ENCODE results near the gene SLC16A8.

The SLC16A8 gene

DNA sequence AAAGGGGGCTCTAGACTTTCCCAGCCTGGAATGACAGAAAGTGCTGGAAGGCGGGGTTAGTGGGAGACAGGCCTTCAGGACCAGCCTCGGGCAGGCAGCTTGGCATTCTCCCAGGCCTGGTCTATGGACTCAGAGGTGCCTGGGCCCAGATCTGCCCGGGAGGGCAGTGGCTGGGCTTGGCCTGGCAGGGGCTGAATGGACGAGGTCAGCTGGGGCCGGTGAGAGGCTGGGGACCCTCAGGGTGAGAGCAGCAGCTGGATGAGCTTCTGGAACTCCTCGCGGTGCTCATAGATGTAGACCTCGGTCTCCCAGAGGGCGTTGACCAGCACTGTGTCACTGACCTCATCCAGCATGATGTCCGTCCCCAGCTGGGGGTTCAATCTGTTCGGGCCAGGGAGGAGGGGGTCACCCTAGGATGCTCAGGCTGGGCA, 28.0 kb upstream of the SLC16A8 start:
- no peak for DNase-seq

DNA sequence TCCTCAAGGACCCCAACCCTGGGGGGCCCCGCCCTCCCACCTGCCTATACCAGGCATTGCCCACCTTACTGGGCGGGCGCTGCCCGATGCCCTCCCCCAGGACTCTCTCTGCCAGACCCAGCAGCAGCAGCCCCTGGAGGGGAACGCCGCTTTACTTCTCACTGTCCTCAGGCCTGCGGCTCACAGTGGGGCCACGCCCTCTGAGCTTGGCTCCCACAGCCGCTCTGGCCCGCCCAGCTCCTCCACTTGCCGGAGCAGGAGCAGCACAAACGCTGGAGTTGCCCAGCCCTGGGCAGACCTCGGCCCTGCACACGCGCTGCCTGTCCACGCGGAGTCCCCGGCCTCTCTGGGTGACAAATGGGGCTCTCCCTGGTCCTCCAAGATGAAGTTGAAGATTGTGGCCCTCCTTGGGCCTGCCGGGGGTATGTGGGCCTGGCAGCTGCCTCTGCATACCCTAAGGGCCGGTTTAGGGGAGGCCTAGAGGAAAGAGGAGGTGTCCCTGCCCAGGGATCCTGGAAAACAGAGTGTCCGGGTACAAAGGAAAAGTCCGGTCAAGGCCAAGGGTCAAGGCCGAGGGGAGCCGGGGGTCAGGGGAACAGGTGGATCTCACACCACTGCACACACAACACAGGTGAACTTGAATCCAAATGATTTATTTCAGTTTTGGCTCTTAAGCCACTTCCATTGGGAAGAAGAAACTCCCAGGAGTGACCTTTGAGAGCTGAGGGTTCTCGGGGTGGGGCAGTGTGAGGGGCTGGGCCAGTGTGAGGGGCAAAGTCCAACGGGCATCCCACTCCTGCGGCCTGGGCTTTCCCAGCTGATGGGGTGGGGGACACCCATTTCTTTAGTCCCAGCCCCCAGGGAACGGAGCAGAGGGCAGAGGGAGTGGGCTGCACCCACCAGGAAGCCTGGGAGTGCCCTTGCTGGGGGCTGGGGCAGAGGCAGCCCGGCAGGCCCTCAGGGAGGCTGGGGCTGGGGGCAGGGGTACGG, 27.2 kb upstream of the SLC16A8 start:
- no peak for DNase-seq

DNA sequence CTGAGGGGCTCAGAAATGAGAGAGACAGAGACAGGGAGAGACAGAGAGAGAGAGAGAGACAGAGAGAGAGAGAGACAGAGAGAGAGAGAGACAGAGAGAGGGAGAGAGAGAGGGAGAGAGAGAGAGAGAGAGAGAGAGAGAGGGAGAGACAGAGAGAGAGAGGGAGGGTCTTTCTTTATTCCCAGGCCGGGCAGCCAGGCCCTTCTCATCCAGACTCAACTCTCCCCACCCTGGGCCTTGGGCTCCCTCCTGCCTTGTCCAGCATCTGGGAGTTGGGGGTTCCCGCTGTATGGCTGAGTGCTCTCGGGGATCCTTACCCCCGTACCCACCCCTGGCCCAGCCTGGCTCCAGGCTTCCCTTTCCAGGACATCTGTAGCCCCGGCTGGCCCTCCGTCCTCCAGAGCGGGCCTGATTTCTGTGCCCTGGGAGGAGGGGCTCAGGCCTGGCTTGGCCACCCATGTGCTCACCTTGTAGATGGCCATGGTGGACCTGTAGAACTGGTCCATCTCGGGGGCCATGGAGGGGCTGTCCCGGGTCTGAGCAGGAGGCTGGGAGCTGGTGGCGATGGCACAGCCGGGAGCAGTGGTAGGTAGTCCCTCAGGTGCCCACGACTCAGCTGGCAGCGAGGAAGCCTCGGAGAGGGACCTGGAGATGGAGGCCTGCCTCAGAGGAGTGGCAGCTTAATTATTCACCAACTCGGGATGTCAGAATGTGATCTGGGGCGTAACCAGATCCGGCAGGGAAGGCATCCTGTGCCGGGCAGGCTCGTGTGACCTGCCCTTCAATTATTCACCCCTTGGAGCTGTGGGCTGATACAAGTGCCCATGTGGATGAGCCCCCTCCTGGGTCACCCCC, 26.3 kb upstream of the SLC16A8 start, which contains the start of gene BAIAP2L2:
Gene BAIAP2L2, minus strand, starts transcription at position 677 of the 855 bp plus-strand sequence. Its CDS starts 159 bp downstream, at position 518.
- DNase-seq: no peak

DNA sequence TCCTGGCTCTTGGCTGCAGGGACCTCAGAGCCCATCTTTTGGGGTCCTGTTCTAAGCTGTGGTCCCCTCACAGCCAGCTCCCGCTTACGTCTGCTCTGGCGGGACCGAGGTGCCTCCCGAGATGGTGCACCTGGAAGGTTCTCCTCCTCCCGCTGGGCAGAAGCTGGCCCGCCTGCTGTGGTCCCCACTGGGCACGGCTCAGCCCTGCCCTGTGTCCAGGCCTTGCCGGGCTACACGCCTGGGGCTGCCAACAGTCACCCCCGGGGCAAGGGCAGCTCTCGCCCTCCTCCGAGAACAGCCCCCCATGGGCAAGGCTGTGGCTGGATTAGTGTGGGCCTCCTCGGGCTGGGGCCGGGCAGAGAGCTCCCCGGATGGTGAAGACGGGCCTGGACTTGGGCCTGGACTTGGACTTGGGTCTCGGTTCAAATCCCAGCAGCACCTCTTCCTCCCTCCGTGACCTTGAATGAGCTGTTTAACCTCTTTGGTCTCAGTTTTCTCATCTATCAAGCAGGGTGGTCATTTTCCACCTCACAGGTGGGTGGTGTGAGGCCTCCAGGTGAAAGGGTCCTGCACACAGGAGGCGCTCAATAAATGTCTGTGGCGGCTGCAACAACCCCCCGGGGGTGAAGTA, 25.5 kb upstream of the SLC16A8 start:
- DNase-seq: no peak

DNA sequence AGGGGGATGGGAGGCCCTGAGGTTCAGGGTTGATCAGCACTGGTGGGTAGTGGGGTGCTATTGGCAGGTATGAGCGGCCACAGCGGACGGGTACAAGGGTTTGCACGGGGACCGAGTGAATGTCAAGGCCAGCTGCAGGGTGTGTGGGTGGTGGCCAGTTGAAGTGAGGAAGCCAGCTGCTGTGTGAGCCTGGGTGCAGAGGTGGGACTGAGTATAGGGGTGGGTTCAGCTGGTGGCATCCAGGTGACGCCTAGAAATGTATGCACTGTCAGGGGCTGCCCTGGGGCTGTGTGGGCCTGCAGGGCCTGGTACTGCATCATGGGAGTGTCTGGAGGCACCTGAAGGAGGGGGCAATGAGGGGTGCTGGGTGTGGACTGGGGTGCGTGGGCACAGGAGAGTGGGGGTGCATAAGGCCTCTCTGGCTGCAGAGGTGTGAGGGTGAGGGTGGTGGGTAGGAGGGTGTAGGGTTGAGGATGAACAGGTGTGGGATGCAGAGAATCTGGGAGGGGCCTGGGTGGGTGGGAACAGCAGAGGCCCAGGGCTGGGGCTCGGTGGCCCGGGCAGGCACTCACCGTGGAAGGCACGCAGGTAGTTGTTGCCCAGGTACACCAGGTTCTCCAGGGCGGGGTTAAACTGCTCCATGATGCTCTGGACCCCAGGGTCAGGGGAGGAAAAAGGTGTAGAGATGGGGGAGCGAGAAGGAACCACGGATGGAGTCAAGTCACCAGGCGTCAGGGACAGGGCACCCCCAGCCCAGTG, 24.8 kb upstream of the SLC16A8 start:
- no peak for DNase-seq

DNA sequence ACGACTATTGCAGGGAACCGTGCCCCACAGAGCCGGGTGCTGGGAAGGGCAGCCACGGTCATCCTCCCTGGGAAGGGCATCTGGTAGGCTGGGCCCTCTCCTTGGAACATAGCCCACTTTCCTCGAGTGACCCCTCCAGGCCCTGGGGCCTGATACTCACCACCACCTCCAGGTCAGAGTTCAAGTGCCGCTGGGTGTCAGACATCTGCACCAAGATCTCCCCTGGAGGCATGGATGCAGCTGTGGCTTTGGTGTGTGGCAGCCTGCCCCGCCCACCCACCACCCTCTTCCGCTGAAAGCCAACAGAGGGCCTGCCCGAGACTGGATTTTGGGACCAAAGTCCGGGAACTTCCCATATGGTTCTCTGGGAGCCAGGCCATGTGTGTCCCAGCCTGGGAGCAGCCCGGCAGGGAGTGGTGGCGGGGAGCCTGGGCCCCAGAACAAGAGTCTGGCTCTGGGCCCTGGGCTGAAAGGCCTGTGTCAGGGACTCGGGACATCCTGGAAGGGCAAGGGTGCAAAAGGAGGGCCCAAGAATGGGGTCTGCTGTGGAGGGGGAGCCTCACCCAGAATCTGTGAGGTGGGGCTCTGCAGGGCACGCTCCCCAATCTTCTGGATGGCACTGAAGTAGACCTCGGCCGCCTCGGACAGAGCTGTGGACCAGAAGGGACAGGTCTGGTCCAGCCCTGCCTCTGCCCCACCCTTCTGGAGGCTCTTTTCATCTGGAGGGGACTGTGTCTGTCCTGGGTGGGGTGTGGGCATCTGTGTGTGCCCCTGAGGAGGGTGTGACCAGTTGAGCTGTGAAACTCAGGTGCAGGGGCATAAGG, 23.9 kb upstream of the SLC16A8 start:
- no peak for DNase-seq

DNA sequence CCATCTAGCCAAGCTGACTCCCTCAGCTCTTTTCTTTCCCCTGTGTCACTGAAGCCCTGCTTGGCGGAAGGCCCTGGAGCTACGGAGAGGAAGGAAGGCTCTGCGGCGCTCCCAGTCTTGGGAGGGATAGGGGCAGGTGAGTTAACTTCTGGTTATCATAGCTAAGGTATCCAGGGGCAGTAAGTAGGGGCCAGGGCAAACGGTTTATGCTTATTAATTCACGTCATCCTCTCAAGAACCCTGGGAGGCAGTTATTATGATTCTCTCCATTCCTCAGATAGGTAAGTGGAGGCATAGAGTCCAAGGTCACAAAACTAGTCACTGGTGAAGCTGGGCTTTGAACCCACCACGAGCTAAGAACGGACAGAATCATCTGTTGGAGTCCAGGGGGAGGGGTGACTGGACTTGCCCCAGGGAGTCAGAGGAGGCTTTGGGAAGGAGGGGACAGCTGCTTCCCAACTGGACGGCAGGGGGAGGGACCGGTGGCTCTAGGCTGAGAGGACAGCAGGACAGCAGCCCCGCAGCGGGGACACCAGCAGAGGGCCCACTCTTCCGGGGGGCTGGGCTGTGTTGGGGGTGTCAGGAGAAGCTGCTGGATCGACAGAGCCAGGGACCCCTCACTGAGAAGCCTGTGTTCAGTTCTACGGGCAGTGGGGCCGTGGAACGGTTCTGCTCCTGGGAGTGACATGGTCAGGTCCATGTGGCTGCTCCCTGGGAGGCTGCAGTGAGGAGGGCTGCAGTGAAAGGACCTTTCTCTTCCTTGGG, 23.0 kb upstream of the SLC16A8 start:
- no peak for DNase-seq

DNA sequence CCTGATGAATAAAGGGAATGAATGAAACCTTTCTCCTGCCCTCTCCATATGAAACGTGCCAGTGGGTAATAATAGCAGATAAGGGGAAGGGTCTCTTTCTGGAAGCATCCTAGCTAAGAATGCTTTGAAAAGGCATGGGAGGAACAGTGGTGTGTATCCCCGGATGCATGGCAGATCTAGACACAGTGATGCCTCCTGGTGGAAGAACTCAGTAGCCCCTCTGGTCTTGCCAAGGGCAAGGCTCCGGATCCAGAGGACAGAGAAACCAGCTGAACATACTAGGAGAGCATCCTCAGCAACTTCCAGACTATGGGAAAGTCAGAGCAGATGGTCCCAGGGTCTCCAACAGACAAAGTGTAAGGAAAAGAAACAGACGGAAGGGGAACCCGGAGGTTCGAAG, 20.1 kb upstream of the SLC16A8 start:
- no peak for DNase-seq

DNA sequence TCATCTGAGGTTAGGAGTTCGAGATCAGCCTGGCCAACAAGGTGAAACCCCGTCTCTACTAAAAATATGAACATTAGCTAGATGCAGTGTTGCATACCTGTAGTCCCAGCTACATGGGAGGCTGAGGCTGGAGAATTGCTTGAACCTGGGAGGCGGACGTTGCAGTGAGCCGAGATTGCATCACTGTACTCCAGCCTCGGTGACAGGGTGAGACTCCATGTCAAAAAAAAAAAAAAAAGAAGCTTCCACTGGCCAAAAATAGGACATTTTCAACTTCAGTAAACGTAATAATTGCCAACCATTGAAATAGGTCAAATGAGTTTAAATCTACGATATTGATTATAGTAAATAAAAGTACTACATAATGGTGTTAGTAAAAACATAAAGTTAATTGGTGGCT, 19.7 kb upstream of the SLC16A8 start:
- DNase-seq: no peak

DNA sequence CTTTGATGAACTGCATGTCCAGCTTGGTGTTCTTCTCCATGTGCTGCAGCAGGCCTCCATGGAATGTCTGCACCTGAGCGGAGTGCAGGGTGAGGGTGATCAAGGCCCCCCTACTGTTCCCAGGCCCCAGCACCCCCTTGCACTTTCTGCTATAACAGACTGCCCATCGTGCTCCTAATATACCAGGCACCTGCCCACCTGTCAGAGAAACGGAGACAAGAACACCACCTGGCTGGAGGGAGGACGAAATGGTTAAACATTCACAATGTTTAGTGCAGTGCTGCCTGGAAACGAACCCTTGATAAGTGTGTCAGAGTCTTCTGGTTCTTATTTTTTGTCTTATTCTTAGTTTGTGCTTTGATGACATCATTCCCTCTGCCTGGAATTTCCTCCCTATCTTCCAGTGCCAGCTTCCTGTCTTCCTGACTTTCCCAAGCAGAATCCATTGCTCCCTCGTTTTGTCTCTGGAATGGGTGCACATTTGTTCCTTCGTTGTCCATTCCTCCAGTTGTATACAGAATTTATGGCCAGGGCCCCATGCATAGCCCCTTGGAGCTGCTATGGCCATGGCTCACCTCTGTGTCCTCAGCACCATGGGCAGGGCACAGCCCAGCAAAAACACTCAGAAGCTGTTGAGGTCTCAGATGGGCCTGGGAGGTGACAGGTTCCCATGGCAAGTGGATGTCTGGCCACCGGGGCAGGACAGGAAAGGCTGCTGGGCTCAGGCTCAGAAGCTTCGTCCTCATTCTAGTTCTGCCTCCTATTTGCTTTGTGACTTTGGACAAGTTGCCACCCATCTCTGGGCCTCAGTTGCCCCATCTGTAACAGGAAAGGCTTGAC, 14.6 kb upstream of the SLC16A8 start:
- no peak for DNase-seq

DNA sequence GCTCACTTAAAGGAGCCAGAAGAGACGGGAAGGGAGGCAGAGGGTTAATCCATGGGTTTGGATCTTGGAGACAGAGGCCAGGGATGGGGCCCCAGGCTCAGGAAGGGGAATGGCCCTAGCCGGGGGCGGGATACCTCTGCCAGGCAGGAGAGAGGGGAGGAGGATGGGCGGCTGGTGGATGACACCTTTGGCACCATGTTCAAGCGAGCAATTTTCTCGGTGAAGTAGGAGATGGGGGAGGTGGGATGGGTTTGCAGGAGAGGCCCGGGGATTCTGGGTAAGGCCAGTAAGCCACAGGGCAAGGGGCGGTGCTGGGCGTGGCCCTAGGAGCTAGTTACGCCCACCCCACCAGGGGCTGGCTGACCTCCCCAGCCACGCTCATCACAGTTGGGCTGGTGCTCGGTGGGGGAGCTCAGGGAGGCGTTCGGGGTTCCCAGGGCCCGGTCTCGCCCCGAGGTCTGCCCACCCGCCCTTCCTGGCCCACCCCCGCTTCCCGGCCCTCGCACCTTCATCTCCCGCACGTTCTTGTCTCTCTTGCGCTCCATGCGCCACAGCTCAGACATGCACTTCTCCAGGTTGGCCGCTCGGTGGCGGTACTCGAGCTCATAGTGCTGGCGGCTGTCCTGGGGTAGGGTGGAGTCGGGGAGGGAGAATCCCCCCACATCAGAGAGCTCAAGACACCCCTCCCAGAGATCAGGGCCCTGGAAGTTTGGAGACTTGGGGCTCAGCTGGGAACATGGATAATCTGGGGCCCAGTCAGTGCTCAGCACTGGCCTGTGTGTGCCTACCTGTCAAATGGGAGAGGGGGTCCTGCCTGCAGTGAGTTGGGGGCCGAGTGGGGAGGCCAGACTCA, 13.8 kb upstream of the SLC16A8 start:
- no peak for DNase-seq

DNA sequence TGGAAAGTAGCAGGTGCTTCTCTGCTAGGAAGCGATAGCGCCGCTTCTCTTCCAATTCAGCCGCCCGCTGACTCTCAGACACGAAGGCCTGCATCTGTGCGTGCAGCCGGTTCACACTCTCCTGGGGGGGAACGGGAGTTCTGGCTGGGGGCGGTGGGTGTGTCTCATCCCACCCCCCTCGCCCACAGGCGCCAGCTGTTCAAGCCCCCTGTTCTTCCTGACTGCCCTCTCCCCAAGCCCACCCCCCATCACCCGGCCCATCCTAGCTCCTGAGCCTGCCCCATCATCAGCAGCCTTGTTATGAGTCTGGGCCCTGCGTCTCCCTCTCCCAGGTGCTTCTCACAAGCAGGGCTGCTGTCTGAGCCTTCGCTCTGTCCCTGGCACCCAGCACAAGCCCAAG, 13.1 kb upstream of the SLC16A8 start:
- no peak for DNase-seq

DNA sequence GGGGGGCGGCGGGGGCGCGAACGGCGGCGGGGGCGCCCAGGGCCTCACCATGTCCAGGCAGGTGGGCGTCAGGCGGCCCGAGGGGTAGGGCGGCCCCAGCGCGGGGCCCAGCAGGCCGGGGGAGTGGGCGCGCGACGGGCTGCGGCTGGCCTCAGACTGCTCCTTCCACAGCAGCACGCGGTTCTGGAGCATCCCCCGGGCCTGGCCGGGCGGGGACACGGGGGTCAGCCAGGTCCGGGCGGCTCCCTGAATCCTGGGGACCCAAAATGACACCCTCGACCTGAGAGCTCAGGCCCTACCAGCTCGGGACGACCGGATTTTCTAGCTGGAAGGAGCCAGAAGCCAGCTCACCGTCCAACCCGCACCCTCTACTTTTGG, 5.5 kb upstream of the SLC16A8 start:
- no peak for DNase-seq

DNA sequence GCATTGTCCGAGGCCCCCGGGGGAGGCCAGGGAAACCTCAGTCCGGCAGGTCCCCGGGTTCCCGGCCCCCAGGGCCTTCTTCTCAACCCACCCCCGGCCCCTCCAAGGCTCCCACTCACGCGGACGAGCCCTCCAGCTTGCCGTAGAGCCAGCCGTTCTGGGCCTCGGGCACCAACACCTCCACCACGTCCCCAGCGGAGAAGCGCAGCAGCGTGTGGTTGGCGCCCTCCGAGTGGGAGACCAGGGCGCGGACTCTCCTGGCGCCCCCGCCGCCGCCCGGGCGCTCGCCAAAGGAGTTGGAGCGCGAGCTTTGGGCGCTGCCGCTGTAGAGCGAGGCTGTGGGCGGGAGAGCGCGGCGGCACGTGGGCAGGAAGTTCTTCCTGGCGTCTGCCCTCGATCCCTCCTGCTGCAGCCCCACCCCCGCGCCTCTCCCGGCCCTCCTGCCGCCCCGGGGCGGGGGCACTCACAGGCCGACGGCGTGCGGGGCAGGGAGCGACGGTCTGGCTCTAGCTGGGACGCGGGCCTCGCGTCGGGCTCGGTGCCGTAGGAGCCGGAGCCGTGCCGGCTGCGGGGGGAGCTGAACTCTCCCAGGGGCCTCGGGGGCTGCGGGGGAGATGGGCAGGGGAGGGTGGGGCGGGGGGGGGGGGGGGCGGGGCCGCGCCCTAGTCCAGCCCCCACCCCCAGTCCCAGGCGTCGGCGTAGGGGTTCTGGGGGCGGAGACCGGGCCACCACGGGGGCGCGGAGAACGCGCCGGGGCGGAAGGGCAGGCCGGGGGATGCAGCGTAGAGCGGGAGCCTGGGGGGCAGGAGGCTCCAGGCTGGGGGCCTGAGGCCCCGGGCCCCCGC, 4.9 kb upstream of the SLC16A8 start:
- DNase-seq: no peak

DNA sequence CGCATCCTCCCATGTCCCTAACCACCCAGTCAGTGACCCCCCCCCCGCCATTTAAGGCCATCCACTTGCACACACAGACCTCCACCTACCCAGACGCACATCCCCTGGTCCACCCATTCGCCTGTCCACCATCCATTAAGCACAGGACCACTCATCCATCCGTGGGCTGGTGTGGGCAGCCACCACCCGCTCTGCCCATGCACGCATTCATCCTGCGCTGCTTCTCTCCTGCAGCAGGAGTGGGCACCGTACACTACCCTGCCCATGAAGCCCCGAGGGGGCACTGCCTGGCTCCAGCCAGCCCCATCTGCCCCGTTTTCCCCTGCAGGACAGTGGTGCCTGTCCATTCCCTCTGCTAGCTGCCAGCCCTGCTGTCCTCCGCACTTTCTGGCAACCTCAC, 3.9 kb upstream of the SLC16A8 start:
- DNase-seq: no peak

DNA sequence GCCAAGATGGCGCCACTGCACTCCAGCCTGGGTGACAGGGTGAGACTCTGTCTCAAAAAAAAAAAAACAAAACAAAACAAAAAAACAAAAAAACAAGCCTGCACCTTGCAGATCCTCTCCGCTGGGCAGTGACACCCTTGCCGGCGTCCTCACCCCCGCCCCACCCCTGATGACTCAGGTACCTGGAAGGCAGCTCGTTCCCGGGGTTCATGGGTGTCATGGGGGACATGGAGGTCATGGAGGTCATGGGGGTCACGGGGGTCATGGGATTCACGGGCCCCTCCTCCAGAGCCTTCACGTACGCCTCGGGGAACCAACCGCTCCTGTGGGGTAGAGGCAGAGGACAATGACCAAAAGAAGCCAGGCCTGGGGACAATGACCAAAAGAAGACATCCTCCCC, 3.0 kb upstream of the SLC16A8 start:
- no peak for DNase-seq

DNA sequence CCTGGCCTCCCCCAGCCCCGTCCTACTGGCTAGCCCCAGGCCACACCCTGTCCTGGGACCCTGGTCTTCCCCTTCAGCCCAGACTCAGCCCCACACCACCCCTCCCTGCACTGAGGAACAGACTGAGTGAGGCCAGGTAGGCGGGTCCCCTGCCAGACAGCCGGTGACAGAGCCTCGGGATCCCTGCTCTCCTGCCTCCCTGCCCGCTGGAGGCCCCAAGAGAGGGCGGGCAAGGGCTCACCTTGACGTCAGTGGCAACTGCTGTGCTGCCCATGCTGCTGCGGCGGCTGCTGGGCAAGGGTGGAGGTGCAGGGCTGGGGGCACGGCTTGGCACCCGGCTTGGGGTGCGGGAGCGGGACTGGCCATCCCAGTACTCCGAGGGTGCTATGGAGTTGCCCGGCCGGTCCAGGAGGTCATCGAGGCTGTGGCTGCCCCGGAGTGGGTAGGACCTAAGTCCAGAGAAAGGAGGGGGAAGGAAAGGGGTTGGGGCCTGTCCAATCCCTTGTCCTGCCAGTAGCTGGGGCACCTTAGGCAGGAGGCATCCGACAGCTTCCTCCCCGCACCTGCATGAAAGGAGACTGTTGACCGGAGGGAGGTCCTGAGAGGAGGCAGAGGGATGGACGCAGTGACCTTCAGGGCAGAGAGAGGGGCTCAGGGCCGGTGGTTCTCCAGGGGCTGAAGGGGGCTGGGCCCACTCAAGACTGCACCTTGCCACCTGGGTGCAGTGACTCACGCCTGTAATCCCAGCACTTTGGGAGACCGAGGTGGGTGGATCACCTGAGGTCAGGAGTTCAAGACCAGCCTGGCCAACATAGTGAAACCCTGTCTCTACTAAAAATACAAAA, 2.2 kb upstream of the SLC16A8 start:
- DNase-seq: no peak

Measured in hippocampal formation (tissue), 2 donors.